GM18858 (cell line): ENCODE results near the gene CXCR4.
"Not testable (repeated sequence)": the region's sequence is repeated elsewhere in the genome, so short reads cannot be mapped to it uniquely, and the experiment has no call there.

Experiments
- ATAC-seq: cut with Tn5 transposase; IDR thresholded peaks from one replicate; pipeline ENCODE4 v1.9.1; 2021; ENCODE audit not compliant: unreplicated experiment

The CXCR4 gene

DNA sequence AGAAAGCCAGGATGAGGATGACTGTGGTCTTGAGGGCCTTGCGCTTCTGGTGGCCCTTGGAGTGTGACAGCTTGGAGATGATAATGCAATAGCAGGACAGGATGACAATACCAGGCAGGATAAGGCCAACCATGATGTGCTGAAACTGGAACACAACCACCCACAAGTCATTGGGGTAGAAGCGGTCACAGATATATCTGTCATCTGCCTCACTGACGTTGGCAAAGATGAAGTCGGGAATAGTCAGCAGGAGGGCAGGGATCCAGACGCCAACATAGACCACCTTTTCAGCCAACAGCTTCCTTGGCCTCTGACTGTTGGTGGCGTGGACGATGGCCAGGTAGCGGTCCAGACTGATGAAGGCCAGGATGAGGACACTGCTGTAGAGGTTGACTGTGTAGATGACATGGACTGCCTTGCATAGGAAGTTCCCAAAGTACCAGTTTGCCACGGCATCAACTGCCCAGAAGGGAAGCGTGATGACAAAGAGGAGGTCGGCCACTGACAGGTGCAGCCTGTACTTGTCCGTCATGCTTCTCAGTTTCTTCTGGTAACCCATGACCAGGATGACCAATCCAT lies 2.7 kb downstream of the CXCR4 start:
- ATAC-seq: no peak

DNA sequence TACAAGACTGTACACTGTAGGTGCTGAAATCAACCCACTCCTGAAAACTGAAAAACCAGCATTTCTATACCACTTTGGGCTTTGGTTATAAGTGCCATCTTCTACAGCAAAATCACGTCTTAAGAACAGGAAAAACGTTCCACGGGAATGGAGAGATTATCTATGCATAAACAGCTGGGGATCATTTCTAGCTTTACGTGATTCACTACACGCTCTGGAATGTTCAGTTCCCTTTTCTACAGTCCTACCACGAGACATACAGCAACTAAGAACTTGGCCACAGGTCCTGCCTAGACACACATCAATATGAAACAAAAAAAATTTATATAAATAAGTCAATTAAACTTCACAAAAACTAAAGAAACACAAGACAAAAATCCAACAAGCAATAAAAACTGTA lies 3.6 kb downstream of the CXCR4 start:
- ATAC-seq: no peak

DNA sequence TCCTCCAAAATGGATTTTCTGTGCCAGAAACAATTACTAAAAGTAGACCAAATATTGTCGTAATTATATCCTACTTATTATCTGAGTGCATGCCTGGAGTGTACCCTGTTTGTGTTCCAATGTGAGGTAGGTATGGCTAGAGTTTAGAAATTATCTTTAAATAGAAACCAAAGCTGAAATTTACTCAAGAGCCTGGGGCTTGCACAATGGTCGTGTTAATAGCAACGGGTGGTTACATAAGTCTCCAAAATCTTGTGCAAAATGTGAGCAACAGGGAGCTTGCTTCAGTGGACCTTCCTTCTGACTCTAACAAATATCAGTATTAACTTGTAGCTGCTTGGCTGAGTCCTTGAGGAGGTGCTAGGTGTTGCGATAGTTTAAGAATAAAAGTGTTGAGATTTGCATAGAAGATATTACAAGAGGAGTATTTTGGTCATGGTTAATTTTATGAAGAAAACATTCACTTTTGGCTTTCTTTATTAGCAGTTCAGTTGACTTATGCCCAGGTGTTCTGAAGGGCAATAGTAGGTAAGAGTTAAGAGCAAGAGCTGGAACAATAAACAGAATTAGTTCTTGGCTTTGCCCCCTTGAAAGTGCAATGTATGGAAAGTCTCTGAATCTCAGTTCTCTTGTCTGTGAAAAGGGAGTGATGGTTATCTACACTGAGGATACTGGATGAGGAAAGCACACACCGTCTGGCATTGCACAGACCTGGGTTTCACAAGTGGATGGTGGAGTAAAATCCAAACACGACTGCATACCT lies 4.6 kb downstream of the CXCR4 start:
- ATAC-seq: no peak

DNA sequence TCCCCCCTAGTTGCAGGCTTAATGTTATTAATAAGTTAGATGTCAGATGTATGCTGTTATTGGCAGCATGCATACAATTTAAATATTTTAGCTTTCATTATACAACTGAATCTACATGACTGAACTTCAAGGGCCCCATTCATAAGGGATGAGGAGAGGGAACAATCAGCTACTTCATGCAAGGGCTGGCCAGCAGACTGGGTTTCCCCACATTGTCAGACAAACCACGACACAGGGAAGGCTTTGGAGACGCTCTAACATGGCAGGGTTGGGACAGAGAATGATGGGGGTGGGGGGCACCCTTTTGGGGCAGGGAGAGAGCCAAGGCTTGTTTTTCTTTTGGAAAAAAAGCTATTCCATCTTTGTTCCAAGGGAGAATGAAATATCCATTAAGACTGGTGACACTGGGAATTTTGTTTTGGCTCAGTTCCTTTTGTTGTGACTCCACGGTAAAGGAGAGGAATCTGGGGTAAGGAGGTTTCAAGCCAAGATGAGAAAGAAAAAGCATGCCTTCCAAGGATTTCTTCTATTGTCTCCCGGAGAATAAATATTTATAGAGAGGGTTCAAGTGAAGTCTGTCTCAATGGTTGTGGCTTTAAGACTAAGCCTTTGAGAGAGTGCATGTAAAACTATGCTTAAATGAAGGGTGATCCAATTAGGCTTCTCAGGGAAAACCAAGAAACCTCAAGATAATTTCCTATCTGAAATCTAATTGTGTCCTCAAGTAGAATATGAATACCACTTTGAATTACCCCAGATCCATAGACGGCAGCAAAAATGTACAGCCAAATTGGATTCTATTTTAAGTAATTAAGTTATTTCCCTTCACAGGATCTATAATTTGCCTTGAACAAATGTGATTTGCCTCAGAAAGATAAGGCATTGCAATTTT lies 5.4 kb downstream of the CXCR4 start:
- ATAC-seq: no peak

DNA sequence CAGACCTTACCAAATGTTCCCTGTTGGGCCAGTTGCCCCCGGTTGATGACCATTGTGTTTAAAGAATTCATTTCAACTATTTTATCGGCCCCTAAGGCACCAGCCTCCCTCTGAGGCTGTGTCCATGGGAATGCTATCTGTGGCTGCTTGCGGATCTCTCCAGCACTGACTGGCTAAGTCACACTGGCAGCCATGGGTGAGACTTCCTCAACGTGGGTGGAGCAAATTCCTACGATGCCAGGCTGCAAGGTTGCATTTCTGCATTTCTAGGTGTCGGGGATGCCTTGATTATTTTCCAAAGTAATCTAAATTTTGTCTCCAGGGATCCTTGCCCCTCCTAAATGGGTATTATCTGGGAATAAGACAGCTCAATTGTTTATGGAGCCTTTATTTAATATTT lies 6.2 kb downstream of the CXCR4 start:
- ATAC-seq: no peak

DNA sequence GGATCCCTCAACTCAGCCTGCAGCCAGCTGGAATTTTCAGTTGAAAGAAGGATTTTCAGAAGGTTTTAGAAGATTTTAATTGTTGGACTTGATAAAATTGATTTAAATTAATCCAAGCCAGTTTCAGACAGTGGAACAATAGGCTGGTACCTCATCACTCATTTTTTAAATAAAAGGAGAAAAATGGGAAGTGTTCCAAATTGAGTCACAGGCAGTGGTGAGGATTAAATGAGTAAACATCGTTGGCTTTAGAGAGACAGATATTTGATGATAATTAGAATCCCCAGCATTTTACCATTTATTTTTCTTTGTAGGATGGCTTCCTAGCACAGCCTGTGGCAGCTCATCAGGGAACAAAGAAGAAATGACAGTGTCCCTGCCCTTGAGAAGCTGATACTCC lies 7.4 kb downstream of the CXCR4 start:
- ATAC-seq: no peak

DNA sequence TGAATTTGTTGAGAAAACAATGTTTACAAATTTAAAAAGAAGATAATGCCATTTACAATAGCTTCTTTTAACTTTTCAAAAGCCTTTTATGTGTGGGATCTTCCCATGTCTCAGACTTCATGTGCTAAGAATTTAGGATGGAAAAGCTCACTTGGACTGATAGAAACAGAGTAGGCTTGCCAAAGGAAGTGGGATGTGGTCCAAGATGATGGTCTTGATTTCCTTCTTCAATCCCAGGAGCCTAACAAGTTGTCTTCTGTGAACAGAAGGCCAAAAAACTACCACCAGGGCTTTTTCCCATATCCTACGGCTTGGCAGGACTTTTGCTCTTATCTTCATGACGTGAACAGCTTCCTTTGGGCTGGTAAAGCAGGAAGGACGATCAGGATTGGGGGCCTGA lies 9.5 kb downstream of the CXCR4 start:
- ATAC-seq: no peak

DNA sequence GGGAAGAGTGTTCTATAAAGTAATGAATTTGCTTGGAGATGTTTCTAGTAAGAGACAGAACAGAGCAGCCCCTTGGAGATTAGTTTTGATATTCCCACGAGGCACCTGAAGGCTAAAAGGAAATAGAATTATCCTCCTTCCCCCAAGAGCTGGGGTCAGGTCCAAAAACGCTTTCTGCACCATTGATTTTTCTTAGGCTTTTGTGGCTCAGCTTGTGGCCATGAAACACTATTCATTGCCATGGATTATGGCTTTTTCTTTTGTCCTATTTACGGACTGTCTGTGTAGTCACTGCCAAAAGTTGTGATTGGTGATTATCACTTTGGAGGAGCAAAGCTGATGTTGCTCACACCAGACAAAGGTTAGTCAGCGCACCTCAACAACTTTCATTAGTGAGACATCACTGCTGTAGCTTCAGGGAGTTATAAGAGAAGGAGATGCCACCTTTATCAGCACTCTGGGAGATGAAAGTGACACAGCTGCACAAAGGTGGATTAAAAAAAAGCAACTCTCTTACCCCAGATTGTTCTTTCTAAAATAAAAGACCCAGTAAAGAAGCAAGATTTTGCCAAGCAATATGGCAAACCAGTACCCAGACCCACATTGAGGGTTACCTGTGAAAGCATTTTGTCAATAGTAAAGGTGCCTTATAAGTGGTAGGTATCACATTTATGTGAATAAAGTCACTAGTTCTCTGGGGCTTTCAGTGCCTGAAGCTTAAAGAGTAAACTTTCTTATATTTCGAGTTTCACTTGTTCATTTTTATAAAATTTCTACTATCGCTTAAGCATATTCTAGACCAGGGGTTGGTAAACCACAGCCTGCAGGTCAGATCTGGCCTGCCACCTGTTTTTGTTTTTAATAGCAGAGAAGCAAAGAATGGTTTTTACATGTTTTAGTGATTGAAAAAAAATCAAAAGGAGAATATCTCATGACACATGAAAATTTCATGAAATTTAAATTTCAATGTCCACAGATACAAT lies 10.6 kb downstream of the CXCR4 start:
- no peak for ATAC-seq

DNA sequence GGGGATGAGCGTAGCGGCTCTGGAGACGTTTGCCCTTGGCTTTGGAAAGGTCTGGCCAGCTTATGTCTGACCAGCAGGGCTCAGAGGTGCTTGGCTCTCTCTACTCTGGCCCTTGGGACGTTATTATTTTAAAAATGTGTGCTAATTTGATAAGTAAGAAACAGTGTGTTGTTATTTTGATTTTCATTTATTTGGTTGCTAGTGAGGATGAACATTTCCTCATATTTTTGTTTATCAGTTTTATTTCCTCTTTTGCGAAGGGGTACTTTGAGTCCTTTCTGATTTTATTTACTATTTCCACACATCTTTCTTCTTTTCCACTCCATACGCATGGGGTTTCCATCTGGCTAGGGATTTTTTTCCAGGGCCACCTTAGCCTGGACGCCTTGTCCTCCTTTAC lies 11.4 kb downstream of the CXCR4 start:
- no peak for ATAC-seq

DNA sequence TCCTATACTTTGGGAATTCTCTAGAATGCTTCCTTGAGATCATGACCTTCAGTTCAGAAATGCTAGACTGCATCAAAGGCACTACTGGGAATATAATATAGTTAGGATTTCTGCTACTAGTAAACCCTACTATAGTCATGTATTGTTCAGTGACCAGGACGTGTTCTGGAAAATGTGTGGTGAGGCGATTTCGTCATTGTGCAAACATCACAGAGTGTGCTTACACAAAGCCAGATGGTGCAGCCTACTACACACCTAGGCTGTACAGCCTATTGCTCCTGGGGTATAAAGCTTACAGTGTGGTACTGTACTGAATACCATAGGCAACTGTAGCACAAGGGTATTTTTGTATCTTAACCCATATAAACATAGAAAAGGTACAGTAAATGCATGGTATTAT lies 13.0 kb downstream of the CXCR4 start:
- no peak for ATAC-seq

DNA sequence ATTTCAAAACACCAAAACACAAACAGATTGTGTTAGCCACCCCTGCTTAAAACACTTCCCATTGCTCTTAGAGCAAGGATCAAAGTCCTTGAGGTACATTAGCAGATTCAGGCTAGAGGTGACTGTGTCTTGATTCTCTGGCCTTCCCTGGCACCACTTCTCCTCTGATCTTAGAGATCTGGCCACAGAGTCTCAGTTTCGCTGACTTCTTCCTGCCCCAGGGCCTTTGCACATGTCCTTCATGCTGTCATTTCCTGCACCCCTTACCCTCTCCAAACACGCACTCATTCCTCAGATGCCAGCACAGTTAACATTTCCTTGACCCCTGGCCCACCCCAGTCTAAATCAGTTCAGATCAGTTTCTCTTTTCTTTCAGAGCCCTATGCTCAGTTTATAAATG lies 16.9 kb downstream of the CXCR4 start:
- no peak for ATAC-seq

DNA sequence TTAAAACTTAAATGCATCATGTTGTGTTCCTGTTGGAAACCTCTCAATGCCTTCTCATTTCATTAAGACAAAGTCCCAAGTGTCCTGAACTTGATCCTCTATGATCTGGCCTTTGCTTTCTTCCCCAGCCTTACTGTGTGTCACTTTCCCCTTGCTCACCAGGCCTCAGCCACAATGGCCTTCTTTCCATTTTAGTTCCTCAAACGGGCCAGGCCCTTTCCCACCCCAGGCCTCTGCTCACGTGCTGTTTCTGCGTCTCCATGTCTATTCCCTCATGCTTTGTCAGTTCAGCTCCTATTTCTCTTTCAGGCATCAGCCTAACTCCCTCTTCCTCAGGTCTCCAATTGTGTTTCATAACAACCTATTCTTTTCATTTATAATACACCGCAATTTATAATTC lies 19.5 kb downstream of the CXCR4 start:
- ATAC-seq: no peak

DNA sequence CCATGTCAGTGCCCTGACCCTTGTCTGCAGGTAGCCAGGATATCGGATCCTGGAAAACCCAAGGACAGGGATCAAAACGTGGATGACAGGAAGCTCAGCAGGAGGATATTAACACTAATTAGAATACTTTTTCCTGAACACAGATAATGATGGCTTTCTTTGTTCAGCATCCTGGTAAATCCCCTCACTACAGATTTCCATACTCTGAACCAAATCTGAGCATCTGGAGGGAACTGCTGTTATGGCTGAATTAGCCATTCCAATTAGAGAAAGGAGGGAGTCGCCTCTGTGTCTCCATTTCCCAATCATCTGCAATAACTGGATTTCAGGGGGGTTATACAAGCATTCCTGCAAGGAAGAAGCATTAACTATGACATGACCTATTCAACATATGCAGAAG lies 24.4 kb downstream of the CXCR4 start:
- no peak for ATAC-seq

DNA sequence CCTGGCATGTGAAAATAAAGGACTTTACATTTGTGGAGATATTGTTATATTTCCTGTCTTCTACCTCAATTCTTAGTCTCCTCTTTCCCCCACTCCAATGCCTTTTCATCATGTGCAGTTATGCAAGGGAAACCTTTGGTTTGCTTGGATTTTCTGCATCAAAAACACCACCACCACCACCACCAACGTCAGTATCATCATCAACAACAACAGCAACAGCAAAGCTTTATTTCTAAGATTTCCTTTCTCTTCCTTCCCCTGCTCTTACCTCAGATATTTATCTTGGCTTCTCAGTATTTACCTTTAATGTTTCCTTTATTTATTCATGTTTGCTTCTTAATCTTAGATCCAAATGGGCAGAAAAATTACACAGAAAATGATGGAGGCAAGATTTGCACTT lies 26.1 kb downstream of the CXCR4 start:
- no peak for ATAC-seq

DNA sequence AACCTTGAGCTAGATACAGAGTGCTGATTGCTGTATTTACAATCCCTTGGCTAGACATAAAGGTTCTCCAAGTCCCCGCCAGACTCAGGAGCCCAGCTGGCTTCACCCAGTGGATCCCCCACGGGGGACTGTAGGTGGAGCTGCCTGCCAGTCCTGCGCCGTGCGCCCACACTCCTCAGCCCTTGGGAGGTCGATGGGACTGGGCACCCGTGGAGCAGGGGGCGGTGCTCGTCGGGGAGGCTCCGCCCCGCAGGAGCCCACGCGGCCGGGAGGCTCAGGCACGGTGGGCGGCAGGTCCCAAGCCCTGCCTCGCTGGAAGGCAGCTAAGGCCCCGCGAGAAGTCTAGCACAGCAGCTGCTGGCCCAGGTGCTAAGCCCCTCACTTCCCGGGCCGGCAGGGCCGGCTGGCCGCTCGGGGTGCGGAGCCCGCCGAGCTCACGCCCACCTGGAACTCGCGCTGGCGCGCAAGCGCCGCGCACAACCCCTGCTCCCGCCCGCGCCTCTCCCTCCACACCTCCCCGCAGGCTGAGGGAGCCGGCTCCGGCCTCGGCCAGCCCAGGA lies 30.0 kb downstream of the CXCR4 start:
- not testable (repeated sequence) for ATAC-seq

DNA sequence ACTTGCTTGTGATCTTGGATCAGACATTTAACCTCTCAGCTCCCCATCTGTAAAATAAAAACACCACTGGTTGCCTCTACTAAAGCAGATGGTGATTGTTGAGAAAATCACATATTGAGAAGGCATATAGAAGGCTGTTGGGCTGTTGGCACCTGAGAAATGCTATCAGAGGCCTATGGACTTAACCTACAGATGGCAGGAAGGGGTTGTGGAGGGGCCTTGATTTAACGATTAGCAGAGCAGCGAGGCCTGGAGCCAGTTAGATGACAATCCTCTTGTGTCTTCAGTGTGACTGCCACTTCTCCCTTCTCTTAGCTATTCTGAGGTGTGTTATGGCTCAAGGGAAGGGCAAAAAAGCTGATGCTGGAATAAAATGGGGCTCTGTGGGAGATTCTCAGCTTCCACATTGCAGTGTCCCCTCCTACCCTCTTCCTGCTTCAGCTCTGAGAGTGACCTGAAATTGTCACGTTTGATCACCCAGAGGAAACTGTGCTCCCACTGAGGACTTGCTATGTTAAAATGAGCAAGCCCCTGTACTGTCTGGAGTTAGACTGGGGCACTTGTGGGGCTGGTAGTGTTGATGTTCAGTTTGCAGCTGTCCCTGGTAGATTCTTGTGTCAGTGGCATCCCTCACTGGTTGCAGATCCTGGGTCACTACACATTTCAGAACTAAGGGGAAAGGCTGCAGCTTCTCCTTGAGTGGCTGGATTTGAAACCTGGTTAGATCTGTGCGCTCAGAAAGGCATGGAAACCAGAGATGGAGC lies 31.5 kb downstream of the CXCR4 start:
- ATAC-seq: no peak

DNA sequence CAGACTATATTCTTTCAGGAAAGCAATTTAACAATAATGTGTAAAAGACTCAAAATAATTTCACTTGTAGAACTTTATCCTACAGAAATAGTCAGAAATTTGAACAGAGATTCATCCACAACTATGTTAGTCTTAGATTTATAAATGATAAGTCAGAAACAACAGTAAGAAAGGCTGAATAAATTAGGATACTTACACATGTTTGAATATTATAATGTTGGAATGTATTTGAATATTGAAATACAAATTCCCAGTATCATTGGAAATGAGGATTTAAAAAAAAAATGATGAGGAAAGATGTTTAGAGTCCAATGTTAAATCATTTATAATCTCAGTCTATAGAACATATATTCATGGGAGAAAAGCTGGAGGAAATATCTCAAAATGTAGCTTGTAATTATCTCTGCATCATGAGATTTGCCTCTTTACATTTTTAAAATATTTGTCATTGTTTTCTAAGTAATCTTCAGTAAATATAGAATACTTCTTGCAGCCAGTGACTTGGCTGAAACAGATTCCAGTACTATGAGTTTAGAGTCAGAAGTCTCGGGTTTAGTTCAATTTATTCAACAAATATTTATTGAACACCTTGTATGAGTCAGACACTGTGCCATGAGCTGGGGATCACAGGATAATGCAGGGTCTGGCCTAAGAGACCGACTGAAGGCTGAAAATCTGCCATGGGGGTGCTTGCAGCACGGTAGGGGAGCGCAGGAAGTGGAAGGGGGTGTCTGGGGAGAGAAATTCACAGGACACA lies 32.3 kb downstream of the CXCR4 start:
- ATAC-seq: no peak

DNA sequence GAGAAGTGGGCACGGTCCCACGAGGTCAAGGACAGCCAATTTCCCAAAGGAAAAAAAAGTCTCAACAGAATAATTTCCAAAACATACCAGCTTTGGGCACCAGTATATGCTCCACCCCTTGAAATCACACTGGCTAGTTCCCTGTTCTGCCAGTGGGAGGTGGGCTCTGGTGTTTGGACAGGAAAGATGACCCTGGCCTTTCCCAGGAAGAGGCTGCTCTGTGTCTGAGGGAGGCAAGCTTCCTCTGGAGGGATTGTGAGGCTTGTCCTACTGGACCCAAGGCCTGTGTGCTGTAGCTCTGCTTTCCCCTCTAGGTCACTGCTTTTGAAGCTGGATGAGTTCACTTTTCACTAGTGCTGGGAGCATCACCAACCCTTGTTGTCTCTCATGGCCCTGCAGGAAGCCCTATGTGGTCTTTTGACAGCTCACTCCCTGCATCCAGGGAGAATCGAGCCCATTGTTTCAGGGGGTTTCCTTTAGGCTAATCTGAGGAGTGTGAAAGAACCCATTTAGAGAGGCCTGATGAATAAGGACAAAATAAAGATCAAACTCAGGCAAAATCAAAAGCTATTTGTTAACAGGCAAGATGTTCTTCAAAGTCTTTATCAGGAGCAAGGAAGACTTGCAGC lies 36.3 kb downstream of the CXCR4 start:
- no peak for ATAC-seq

DNA sequence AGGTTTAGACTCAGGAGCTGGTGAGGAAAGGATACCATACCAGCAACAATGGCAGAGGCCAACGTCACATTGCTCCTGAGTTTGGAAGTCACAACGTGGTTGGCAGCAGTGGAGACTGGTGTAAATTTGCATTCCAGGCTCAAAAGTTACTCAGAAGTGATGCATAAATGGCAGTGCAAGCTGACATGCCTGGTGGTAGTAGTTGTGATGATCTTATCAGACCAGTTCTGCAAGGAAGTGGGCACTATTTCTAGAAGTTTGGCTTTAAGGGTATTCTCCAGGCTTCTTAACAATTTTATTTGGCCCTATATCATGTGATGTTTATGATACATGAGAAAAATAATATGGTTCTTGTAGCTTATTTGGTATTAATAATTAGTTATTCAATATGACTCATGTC lies 37.8 kb downstream of the CXCR4 start:
- no peak for ATAC-seq
